ENCODE results near the gene SH3D19.
"Not testable (repeated sequence)": the region's sequence is repeated elsewhere in the genome, so short reads cannot be mapped to it uniquely, and the experiment has no call there.

The SH3D19 gene

DNA sequence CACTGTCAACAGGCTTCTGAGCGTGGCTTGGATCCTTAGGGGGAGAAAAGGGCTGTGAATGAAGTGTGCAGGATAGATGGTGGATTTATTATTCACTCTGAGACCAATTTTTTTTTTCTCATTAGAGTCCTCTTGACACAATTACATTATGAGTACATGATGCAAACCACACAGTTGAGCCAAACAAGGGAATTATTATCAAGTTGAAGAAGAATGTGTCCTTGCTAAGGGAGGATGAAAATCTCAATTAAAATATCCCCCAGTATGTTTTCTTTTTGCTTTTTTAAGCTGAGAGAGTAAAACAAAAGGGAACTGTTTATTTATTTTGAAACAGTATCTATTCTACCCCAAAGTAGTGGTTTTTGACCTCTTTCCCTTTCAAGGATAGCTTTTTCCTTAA lies 185.6 kb downstream of the SH3D19 start:
- DNase-seq (ENCODE audit: low spot score): no peak
- Mint-ChIP-seq H3K4me1 (ENCODE audit: low read depth) (no peaks in the 10 kb centered on the region), H3K9me3 (no peaks in the 10 kb centered on the region), H3K27ac (no peak overlapping the region), H3K4me3 (no peak overlapping the region), H3K27me3 (ENCODE audit: low read depth) (no peaks in the 10 kb centered on the region), H3K36me3 (ENCODE audit: low read depth) (no peaks in the 10 kb centered on the region)

DNA sequence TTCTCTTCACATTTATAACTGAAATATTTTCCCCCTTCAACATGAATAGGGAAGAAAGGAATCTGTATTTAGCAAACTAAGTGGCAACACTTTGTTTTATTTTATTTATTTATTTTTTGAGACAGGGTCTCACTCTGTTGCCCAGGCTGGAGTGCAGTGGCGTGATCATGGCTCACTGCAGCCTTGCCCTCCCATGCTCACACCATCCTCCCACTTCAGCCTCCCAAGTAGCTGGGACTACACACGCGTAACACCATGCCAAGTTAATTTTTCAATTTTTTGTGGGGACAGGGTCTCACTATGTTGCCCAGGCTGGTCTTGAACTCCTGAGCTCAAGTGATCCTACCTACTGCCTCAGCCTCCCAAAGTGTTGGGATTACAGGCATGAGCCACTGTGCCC lies 189.4 kb downstream of the SH3D19 start:
- H3K27me3 Mint-ChIP-seq (ENCODE audit: low read depth); H3K36me3 Mint-ChIP-seq (ENCODE audit: low read depth); H3K27ac Mint-ChIP-seq: not testable (repeated sequence)

DNA sequence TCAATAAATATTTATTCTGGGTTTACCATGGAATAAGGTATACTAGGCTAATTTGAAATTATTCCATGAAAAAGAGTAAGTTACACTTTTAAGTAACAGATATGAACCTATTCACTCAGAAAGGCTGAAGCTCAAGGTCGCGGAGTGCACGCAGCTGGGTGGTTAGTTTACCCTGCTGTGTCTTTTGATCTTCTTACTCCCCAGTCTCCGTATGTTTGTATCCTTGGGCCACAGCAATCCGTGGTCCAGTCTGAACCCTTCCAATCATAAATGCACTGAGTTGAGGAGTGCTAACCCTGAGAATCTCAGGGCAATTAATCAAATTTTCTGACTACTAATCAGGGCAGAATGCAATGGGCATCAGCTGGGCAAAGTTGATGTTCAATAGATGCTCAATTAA lies 192.1 kb downstream of the SH3D19 start:
- no peak for DNase-seq (ENCODE audit: low spot score)
- Mint-ChIP-seq H3K27ac (no peak overlapping the region), H3K27me3 (ENCODE audit: low read depth) (no peaks in the 10 kb centered on the region)

More for the DNA sequence above, 189.4 kb downstream of the SH3D19 start:
- not testable (repeated sequence) for DNase-seq (ENCODE audit: low spot score); H3K9me3 Mint-ChIP-seq; H3K4me3 Mint-ChIP-seq; H3K4me1 Mint-ChIP-seq (ENCODE audit: low read depth)

DNA sequence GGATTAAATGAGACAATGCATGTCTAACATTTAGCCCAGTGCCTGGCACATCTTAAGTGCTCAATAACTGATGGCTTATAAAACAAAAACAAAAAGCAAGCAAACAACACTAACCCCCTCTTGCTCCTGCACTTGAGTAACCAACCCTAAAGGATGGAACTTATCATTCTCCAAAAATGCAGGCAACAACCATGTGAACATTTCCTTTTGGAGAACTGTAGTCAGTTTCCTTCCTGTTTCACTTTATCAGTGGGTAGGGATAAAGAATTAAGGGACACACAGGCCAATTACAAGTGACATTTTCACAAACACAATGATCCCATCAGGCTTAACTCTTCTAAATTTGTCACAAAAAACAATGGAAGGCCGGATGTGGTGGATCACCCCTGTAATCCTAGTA lies 195.6 kb downstream of the SH3D19 start:
- H3K4me1 Mint-ChIP-seq (ENCODE audit: low read depth): no peaks in the 10 kb centered on the region
- H3K4me3 Mint-ChIP-seq: no peak overlapping the region
- H3K36me3 Mint-ChIP-seq (ENCODE audit: low read depth): no peaks in the 10 kb centered on the region
- H3K27ac Mint-ChIP-seq: no peak overlapping the region
- H3K9me3 Mint-ChIP-seq: no peaks in the 10 kb centered on the region
- no peaks in the 10 kb centered on the region for H3K27me3 Mint-ChIP-seq (ENCODE audit: low read depth)
- DNase-seq (ENCODE audit: low spot score): no peak

More for the DNA sequence above, 192.1 kb downstream of the SH3D19 start:
- Mint-ChIP-seq H3K4me3 (no peak overlapping the region), H3K36me3 (ENCODE audit: low read depth) (no peaks in the 10 kb centered on the region), H3K4me1 (ENCODE audit: low read depth) (no peaks in the 10 kb centered on the region), H3K9me3 (no peaks in the 10 kb centered on the region)

DNA sequence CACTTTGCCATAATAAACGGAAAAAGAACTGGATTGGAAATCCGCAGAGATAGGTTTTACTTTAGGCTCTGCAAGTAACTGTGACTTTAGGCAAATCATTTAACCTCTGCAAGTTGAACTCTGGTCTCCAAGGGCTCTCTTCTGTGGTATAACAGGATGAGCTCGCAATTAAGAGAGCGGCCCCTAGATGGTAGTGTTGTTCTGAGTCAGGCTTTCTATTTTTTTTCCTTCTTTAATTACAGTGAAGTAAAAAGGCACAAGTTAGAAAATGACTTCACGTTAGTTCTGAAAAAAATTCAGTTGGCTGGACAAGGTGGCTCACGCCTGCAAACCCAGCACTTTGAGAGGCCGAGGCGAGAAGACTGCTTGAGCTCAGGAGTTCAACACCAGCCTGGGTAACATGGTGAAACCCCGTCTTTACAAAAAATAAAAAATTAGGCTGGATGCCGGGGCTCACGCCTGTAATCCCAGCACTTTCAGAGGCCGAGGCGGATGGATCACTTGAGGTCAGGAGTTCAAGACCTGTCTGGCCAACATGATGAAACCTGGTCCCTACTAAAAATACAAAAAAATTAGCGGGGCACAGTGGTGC lies 207.9 kb downstream of the SH3D19 start:
- DNase-seq (ENCODE audit: low spot score): peak; percentile 35
- no peak overlapping the region for H3K27ac Mint-ChIP-seq
- H3K27me3 Mint-ChIP-seq (ENCODE audit: low read depth): no peaks in the 10 kb centered on the region
- peaks cover 7% of the 10 kb centered on the region for H3K36me3 Mint-ChIP-seq (ENCODE audit: low read depth)
- no peak overlapping the region for H3K4me3 Mint-ChIP-seq
- H3K9me3 Mint-ChIP-seq: no peaks in the 10 kb centered on the region
- peaks cover 5% of the 10 kb centered on the region for H3K4me1 Mint-ChIP-seq (ENCODE audit: low read depth)

DNA sequence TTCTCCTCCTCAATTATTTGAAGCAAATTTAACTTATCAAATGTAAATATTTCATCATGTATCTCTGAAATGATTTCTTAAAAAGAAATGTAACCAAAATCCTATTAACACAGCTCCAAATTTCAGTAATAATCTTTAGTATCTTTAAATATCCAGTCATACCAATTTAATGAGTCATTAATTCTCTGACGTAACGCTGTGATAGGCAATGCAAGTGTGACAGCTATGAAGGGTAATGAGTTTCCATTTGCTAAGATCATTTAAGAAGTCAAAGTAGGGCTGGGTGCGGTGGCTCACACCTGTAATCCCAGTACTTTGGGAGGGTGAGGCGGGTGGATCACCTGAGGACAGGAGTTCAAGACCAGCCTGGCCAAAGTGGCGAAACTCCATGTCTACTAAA lies 210.4 kb downstream of the SH3D19 start:
- Mint-ChIP-seq H3K4me1 (ENCODE audit: low read depth) (peaks cover 1% of the 10 kb centered on the region), H3K27me3 (ENCODE audit: low read depth) (no peaks in the 10 kb centered on the region), H3K27ac (no peak overlapping the region), H3K9me3 (no peaks in the 10 kb centered on the region), H3K4me3 (no peak overlapping the region), H3K36me3 (ENCODE audit: low read depth) (peaks cover 7% of the 10 kb centered on the region)
- no peak for DNase-seq (ENCODE audit: low spot score)

DNA sequence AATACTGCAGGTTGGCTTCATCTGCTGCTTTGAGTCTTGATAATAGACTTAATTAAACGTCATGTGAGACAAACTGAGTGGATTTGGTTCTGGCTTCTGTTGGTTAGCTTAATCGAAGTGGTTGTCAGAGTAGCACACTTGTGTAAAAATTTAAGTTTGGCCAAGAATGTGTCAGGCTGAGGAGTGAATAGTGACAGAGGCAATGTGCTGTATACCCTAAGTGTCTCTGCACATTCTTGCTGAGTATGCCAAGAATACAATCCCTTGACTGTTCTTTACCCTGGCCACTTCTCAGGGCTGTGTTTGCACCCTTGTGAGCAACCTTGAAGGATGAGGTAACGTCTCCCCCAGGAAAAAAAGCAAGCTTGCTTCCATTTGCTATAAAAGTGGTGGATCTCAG lies 211.1 kb downstream of the SH3D19 start:
- Mint-ChIP-seq H3K27ac (no peak overlapping the region), H3K27me3 (ENCODE audit: low read depth) (no peaks in the 10 kb centered on the region), H3K9me3 (no peaks in the 10 kb centered on the region), H3K4me3 (no peak overlapping the region), H3K36me3 (ENCODE audit: low read depth) (peaks cover 7% of the 10 kb centered on the region), H3K4me1 (ENCODE audit: low read depth) (peaks cover 1% of the 10 kb centered on the region)
- DNase-seq (ENCODE audit: low spot score): no peak

DNA sequence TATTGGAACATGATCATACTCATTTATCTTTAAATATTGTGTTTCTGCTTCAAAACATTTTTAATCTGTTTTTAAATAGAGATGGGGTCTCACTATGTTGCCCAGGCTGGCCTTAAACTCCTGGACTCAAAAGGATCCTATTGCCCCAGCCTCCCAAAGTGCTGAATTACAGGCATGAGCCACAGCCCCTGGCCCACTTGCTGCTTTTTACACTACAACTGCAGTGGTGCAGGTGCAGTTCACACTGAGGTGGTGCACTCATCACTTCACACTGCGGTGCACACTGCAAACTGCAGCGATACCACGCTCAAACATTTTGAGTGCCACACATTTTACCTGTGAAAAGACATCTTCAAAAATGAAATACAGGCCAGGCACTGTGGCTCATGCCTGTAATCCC lies 215.2 kb downstream of the SH3D19 start:
- Mint-ChIP-seq H3K9me3 (no peaks in the 10 kb centered on the region), H3K4me1 (ENCODE audit: low read depth) (peaks cover 2% of the 10 kb centered on the region), H3K36me3 (ENCODE audit: low read depth) (peaks cover 27% of the 10 kb centered on the region), H3K4me3 (no peak overlapping the region), H3K27me3 (ENCODE audit: low read depth) (no peaks in the 10 kb centered on the region), H3K27ac (no peak overlapping the region)
- DNase-seq (ENCODE audit: low spot score): no peak

DNA sequence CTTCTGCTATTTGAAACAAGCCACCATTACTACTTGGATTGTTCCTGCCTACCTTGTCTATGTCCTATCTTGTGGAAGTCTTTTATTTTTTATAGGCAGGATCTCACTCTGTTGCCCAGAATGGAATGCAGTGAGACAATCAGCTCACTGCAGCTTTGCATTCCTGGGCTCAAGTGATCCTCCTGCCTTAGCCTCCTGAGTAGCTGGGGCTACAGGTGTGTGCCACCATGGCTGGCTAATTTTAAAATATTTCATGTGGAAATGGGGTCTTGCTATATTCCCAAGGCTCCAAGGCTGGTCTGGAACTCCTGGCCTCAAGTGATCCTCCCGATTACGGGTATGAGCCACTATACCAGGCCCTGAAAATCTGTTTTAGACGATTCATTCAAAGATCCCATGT lies 218.3 kb downstream of the SH3D19 start:
- DNase-seq (ENCODE audit: low spot score): no peak
- H3K4me3 Mint-ChIP-seq: no peak overlapping the region
- no peak overlapping the region for H3K27ac Mint-ChIP-seq
- peaks cover 44% of the 10 kb centered on the region for H3K36me3 Mint-ChIP-seq (ENCODE audit: low read depth)
- H3K4me1 Mint-ChIP-seq (ENCODE audit: low read depth): peaks cover 7% of the 10 kb centered on the region
- H3K9me3 Mint-ChIP-seq: no peaks in the 10 kb centered on the region
- no peaks in the 10 kb centered on the region for H3K27me3 Mint-ChIP-seq (ENCODE audit: low read depth)

DNA sequence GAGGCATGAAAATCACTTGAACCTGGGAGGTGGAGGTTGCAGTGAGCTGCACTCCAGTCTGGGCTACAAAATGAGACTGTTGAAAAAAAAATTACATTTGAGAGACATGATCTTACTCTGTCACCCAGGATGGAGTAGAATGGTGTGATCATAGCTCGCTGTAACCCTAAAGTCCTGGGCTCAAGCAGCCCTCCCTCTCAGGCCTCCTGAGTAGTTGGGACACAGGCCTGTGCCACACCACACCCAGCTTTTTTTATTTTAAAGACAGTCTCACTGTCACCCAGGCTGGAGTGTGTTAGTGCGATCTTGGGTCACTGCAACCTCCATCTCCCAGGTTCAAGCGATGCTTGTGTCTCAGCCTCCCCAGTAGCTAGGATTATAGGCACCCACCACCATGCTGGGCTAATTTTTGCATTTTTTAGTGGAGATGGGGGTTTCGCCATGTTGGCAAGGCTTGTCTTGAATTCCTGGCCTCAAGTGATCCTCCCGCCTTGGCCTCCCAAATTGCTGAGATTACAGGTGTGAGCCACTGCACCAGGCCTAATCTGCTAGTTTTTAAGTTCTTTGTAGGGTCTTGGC lies 219.9 kb downstream of the SH3D19 start:
- H3K9me3 Mint-ChIP-seq: no peaks in the 10 kb centered on the region
- H3K4me3 Mint-ChIP-seq: no peak overlapping the region
- no peak overlapping the region for H3K27ac Mint-ChIP-seq
- DNase-seq (ENCODE audit: low spot score): no peak
- no peaks in the 10 kb centered on the region for H3K27me3 Mint-ChIP-seq (ENCODE audit: low read depth)
- peaks cover 18% of the 10 kb centered on the region for H3K4me1 Mint-ChIP-seq (ENCODE audit: low read depth)
- peaks cover 57% of the 10 kb centered on the region for H3K36me3 Mint-ChIP-seq (ENCODE audit: low read depth)

DNA sequence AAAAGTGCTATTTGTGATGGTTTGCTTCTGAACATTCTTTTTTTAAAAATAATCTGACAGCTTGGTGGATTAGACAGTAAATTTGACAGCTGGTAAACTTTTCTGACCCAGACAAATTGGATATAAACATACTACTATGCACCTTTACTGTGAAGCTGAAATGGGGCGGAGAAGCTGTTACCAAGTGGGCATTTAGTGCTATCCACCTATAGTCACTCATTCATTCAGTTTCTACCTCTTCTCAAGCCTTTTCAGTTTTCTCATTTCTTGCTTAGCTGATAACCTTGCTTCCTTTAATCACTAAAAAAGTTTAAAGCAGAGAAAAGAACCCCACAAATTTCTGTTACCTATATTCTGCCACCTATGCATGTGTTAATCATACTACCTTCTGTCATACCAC lies 220.8 kb downstream of the SH3D19 start:
- Mint-ChIP-seq H3K36me3 (ENCODE audit: low read depth) (peaks cover 65% of the 10 kb centered on the region), H3K4me1 (ENCODE audit: low read depth) (peaks cover 19% of the 10 kb centered on the region), H3K27me3 (ENCODE audit: low read depth) (no peaks in the 10 kb centered on the region), H3K9me3 (no peaks in the 10 kb centered on the region), H3K27ac (no peak overlapping the region), H3K4me3 (no peak overlapping the region)
- DNase-seq (ENCODE audit: low spot score): no peak

DNA sequence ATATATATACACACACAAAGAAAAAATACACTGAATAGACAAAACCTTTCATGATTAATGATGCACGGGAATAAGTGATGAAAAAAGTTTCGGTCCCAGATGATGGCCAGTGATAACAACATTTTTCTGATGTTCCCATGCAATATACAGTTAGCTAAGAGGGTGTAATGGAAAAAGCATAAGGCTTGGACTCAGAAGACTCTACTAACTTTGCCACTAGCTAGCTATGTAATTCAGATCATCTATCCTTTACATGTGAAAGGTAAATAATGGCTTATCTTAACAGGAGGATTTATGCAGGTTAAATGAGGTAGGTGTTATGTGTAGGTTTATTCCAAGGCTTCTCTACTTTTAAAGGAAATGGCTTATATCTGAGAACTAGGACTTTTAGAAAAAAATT lies 221.6 kb downstream of the SH3D19 start:
- H3K27ac Mint-ChIP-seq: no peak overlapping the region
- H3K27me3 Mint-ChIP-seq (ENCODE audit: low read depth): no peaks in the 10 kb centered on the region
- no peak overlapping the region for H3K4me3 Mint-ChIP-seq
- DNase-seq (ENCODE audit: low spot score): no peak
- no peaks in the 10 kb centered on the region for H3K9me3 Mint-ChIP-seq
- H3K36me3 Mint-ChIP-seq (ENCODE audit: low read depth): peaks cover 67% of the 10 kb centered on the region
- peaks cover 25% of the 10 kb centered on the region for H3K4me1 Mint-ChIP-seq (ENCODE audit: low read depth)

DNA sequence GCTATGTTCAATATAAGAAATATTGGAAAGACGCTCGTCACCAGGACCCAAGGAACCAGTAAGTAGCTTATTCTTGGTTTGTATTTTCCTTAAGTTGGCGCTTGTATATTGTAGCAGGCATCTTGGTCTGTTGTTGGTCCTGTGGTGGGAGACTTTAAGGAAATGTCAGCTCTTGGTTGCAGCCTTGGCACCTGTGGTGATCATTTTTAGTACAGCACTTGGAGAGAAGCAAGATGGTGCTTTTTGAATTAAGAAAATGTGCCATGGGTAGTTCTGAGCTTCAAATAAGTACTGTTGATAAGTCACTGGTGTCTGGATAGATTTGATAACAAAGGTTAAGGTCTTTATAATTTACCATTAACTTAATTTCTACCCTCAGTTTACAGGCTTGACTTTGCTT lies 224.9 kb downstream of the SH3D19 start:
- Mint-ChIP-seq H3K36me3 (ENCODE audit: low read depth) (peaks cover 47% of the 10 kb centered on the region), H3K9me3 (no peaks in the 10 kb centered on the region), H3K27me3 (ENCODE audit: low read depth) (no peaks in the 10 kb centered on the region), H3K4me1 (ENCODE audit: low read depth) (peaks cover 35% of the 10 kb centered on the region), H3K4me3 (peak overlapping the region; percentile 97), H3K27ac (peak overlapping the region; percentile 98)
- DNase-seq (ENCODE audit: low spot score): no peak

DNA sequence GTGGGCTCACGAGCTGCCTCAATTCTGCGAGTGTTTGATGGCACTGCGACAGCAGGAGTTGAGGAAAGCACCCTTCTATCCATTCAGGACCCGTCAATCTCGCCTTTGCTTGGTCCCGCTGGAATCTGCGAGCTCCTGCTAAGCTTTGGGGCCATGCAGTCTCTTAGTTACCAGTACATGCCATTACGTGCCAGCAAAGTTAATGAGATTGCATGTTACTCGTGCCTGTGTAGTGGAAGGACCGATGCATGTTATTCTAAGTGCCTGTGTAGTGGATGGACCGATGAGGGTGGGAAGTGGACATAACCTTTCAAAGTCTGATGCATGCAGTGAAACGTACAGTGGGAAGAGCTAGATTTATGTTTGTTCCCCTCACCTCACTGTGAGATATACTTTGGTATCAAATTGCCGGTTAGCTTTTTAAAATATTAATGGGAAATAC lies 225.4 kb downstream of the SH3D19 start:
- DNase-seq (ENCODE audit: low spot score): peak; percentile 14
- Mint-ChIP-seq H3K4me1 (ENCODE audit: low read depth) (peaks cover 36% of the 10 kb centered on the region), H3K36me3 (ENCODE audit: low read depth) (peaks cover 47% of the 10 kb centered on the region), H3K27me3 (ENCODE audit: low read depth) (no peaks in the 10 kb centered on the region), H3K9me3 (no peaks in the 10 kb centered on the region), H3K27ac (peak overlapping the region; percentile 98), H3K4me3 (peak overlapping the region; percentile 97)

Data from T-helper 2 cell treated with Interferon-gamma antibody and Interleukin-4, amounts not matched to agents 5 μg/mL and 100 μg/mL, for 36 hours (primary cell).